IPS DF 6.9 (cell line): Measurements from ENCODE around the gene SNRNP200.
"Not testable (repeated sequence)": the region's sequence is repeated elsewhere in the genome, so short reads cannot be mapped to it uniquely, and the experiment has no call there.

ENCODE experiments used
- DNase-seq: peaks from one replicate; pipeline ENCODE4 v3.0.0-alpha.2; 2013; ENCODE audit warnings: low read depth, low spot score
- H3K27ac ChIP-seq: one replicate; pipeline ENCODE4 v1.5.1; 2013; ENCODE audit warnings: low read length, control low read depth
- H3K27me3 ChIP-seq: 2 replicates; pipeline ENCODE4 v1.6.1; 2013; ENCODE audit warnings: mild to moderate bottlenecking, low read length; ENCODE audit not compliant: control insufficient read depth, insufficient read depth
- H3K36me3 ChIP-seq: 2 replicates; pipeline ENCODE4 v1.6.1; 2013; ENCODE audit warnings: low read length; ENCODE audit not compliant: control insufficient read depth, insufficient read depth
- H3K4me1 ChIP-seq: 2 replicates; pipeline ENCODE4 v1.6.1; 2013; ENCODE audit warnings: low read length; ENCODE audit not compliant: control insufficient read depth, insufficient read depth
- H3K4me3 ChIP-seq: 2 replicates; pipeline ENCODE4 v1.5.1; 2013; ENCODE audit warnings: mild to moderate bottlenecking, low read length
- H3K9me3 ChIP-seq: 2 replicates; pipeline ENCODE4 v1.6.1; 2013; ENCODE audit warnings: low read length, inconsistent platforms; ENCODE audit not compliant: control insufficient read depth, insufficient read depth
- WGBS: extraction: QIAGEN DNeasy Blood & Tissue Kit; methylation state at CpG from one replicate; pipeline ENCODE4 v1.1.7; 2013; ENCODE audit warnings: mixed read lengths, missing lambda C conversion rate; ENCODE audit not compliant: insufficient read length, insufficient coverage; 5-methylcytosine and 5-hydroxymethylcytosine counted together

The SNRNP200 gene

DNA sequence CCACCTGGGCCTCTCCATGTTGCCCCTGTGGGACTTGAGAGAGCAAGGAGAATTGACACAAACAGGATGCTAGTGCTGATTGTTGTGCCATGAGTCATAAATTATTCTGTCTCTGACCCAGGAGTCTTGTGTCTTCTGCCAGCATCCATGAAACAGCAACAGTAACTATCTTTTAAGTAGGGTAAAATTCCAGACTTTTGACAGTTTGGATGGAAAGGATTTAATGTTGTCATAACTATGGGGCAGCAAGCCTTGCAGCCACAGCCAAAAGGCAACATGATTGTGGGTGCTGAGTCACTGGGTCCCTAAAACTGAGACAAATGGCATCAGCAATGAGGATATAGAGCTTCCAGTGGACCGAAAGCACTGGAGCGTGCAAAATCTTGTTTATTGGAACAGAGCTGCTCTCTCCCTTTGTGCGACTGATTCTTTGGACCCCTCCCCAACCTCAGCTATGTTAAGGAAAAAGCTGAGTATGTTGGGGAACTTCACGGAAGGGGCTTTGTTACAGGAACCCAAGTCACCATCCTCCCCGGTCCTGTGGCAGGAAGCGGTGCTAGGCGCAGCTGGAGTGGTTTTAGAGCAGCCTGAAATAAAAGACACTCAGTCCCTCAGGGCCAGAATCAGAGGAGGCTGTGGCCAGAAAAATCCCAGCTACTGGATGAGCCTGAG lies 10.2 kb upstream of the SNRNP200 start:
- no peaks in the 10 kb centered on the region for H3K4me1 ChIP-seq
- no peaks in the 10 kb centered on the region for H3K9me3 ChIP-seq
- peaks cover 2% of the 10 kb centered on the region for H3K27me3 ChIP-seq
- H3K27ac ChIP-seq = no peak overlapping the region
- no peak for DNase-seq
- H3K36me3 ChIP-seq = no peaks in the 10 kb centered on the region
- no peak overlapping the region for H3K4me3 ChIP-seq
- no CpG with 5 or more reads among the region's 7 CpGs for WGBS

DNA sequence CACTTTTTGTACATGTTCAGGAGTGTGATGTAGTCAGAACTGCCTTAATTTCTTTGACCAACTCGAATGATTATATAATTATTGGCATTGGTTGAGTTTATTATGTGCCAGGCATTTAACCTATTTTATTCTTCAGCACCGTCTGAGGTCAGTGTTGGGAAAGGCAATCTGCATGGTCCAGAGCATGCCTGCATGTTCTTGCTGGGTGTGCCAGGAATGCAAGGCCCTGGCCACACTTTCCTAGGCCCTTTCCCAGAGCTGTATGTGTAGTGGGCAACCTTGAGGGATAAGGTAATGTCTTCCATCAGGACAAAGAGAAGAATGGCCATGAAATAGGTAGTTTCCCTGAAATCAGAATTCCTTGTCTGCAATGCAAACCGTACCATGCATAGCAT lies 9.7 kb upstream of the SNRNP200 start:
- no CpG with 5 or more reads among the region's 3 CpGs for WGBS
- no peak for DNase-seq
- peaks cover 2% of the 10 kb centered on the region; the same call in 1 of the 2 replicates for H3K27me3 ChIP-seq
- H3K4me3 ChIP-seq = no peak overlapping the region
- no peaks in the 10 kb centered on the region for H3K4me1 ChIP-seq
- H3K27ac ChIP-seq = no peak overlapping the region
- no peaks in the 10 kb centered on the region for H3K9me3 ChIP-seq
- no peaks in the 10 kb centered on the region for H3K36me3 ChIP-seq

DNA sequence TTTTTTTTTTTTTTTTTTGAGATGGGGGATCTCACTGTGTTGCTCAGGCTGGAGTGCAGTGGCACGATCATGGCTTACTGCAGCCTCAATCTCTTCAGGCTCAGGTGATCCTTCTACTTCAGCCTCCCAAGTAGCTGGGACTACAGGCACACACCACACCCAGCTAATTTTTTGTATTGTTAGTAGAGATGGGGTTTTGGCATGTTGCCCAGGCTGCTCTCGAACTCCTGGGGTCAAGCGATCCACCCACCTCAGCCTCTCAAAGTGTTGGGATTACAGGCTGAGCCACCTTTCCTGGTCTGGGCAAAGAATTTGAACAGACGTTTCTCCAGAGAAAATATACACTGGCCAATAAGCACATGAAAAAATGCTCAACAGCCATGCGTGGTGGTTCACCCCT lies 2.9 kb upstream of the SNRNP200 start:
- Histone ChIP-seq H3K4me3 (no peak overlapping the region), H3K36me3 (peaks cover under 1% of the 10 kb centered on the region; the same call in 1 of the 2 replicates), H3K9me3 (no peaks in the 10 kb centered on the region), H3K4me1 (no peaks in the 10 kb centered on the region), H3K27me3 (no peaks in the 10 kb centered on the region), H3K27ac (no peak overlapping the region)
- no peak for DNase-seq
- WGBS = no CpG with 5 or more reads among the region's 5 CpGs

DNA sequence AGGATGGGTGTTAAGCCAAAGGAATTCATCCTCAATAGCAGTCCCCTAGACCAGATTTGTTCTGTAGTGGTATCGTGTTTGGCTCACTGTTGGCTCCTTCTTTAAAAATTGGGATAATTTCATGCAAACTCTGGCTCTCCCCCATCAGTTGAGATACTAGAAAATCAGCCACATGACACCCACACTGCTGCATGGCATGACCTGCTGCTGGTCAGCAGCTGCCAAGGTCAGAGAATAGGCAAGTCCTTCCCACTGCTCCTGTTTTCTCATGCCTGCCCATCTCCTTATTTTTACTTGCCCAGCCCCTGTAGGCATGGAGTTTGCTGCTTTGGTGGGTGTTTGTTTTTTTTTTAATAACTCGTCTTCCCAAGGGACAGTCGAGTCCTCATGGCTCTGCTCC lies 1.0 kb upstream of the SNRNP200 start:
- H3K36me3 ChIP-seq = peaks cover 13% of the 10 kb centered on the region; the same call in 1 of the 2 replicates
- WGBS = no CpG with 5 or more reads among the region's 3 CpGs
- no peaks in the 10 kb centered on the region for H3K4me1 ChIP-seq
- no peaks in the 10 kb centered on the region for H3K27me3 ChIP-seq
- no peaks in the 10 kb centered on the region for H3K9me3 ChIP-seq
- H3K4me3 ChIP-seq = peak overlapping the region; percentile 87; the same call in 1 of the 2 replicates
- DNase-seq = no peak
- H3K27ac ChIP-seq = no peak overlapping the region

DNA sequence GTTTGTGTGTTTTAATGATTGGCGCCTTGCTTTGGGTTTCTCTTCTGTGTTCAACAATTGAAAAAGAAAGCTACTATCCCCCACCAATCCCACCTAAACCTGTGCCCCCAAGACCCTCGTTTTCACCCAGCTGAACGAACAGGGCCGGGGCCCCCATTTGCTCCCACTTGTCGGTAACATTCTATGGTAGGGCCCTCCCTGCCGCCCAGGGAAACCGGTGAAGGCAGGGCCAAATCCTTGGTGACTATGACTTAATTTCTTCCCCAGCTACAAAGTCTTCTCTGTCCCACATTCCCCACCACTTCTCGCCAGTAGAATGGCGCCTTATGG lies 598 bp upstream of the SNRNP200 start:
- no CpG with 5 or more reads among the region's 9 CpGs for WGBS
- H3K36me3 ChIP-seq = peaks cover 14% of the 10 kb centered on the region; the same call in 1 of the 2 replicates
- H3K4me3 ChIP-seq = peak overlapping the region; percentile 87; the same call in 1 of the 2 replicates
- no peaks in the 10 kb centered on the region for H3K9me3 ChIP-seq
- DNase-seq = no peak
- no peaks in the 10 kb centered on the region for H3K4me1 ChIP-seq
- H3K27me3 ChIP-seq = no peaks in the 10 kb centered on the region
- no peak overlapping the region for H3K27ac ChIP-seq

DNA sequence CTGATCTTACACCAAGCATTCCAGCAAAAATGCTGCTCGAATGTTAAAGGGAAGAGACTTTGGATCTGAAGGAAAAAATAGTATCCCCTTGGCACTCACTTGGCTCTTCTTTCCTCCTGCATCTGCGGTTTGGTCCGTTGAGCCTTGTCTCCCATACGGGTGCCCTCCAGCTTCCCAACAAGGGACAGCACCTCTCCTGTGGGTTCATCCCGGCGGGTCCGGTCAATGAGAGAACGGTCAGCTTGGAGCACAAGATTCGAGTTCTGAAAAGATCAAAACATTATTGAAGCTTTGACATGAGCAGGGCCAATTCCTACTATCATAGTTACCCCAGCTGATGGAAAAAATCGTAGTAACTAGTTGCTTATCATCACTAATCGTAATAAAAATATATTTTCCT lies 740 bp downstream of the SNRNP200 start:
- no peak for DNase-seq
- H3K4me1 ChIP-seq = no peaks in the 10 kb centered on the region
- H3K27ac ChIP-seq = no peak overlapping the region
- no CpG with 5 or more reads among the region's 11 CpGs for WGBS
- H3K9me3 ChIP-seq = no peaks in the 10 kb centered on the region
- peaks cover 14% of the 10 kb centered on the region; the same call in 1 of the 2 replicates for H3K36me3 ChIP-seq
- peak overlapping the region; percentile 87 for H3K4me3 ChIP-seq
- no peaks in the 10 kb centered on the region for H3K27me3 ChIP-seq

DNA sequence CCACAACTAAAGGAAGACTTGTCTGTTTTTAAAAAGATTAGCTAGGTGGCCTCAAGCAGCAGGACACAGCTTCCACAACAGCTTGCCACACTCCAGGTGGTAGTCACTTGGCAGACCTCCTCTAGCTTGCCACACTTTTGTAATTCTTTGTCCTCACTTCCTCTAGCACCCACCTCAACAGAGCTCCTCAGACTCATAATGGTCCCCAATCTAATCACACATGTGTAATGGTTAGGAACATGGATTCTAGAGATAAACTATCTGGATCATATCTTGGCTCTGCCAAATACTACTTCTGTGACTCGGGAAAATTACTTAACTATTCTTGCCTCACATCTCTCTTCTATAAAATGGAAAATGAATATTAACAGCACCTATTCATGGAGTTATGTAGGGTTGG lies 3.5 kb downstream of the SNRNP200 start:
- H3K27ac ChIP-seq = no peak overlapping the region
- H3K4me1 ChIP-seq = no peaks in the 10 kb centered on the region
- no peaks in the 10 kb centered on the region for H3K27me3 ChIP-seq
- no CpG with 5 or more reads among the region's 1 CpG for WGBS
- no peaks in the 10 kb centered on the region for H3K9me3 ChIP-seq
- H3K4me3 ChIP-seq = no peak overlapping the region
- DNase-seq = no peak
- H3K36me3 ChIP-seq = peaks cover 36% of the 10 kb centered on the region

DNA sequence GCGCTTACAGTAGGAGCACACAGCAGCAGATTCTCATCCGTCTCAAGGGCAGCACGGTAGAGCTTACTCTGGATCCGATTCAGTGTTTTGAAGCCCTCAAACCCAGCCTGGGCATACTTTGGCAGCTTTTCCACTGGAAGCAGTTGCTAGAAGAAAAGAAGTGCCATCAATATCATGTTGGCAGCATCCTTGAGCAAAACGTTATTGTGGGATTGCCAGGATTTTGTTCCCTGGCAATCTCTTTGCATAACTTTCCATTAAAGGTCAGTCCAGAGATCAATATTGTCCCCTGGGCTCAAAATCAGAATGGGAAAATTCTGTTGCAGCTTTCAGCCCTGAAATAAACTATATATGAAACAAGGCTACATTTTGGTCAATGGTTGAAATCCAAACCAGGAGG lies 8.4 kb downstream of the SNRNP200 start:
- H3K36me3 ChIP-seq = peaks cover 49% of the 10 kb centered on the region
- no CpG with 5 or more reads among the region's 5 CpGs for WGBS
- no peaks in the 10 kb centered on the region for H3K4me1 ChIP-seq
- no peak overlapping the region for H3K27ac ChIP-seq
- DNase-seq = no peak
- no peak overlapping the region for H3K4me3 ChIP-seq
- H3K9me3 ChIP-seq = no peaks in the 10 kb centered on the region
- H3K27me3 ChIP-seq = no peaks in the 10 kb centered on the region

DNA sequence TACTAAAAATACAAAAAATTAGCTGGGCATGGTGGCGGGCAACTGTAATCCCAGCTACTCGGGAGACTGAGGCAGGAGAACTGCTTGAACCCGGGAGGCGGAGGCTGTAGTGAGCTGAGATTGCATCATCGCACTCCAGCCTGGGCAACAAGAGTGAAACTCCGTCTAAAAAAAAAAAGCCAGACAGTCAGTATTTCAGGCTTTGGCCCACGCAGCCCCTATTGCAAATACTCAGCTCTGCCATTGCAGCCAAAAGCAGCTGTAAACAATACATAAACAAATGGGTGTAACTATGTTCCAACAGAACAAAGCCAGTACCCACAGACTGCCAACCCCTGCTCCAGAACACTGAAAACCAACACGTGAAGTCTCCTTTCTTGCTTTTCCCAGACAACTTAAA lies 11.1 kb downstream of the SNRNP200 start:
- no CpG with 5 or more reads among the region's 8 CpGs for WGBS
- DNase-seq, H3K4me1 ChIP-seq, H3K9me3 ChIP-seq, H3K27ac ChIP-seq, H3K27me3 ChIP-seq, H3K4me3 ChIP-seq: not testable (repeated sequence)
- peaks cover 64% of the 10 kb centered on the region for H3K36me3 ChIP-seq

DNA sequence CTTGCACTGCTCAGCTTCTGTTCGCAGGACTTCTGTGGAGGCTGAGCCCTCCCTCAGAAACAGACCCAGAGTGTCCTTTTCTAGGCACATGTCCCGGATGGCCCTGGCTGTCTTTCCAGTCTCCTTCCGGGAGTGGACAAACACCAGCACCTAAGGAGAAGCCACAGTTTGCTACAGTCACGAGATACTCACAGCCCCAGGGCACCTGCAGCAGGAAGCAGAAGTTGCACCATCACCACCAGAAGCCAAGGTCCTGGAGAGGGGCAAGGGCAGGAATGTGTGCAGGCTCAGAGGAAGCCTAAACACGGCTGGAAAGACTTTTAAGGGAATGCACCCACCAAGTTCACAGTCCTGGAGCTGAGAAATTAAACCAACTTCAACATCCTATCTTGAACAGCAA lies 13.6 kb downstream of the SNRNP200 start:
- no peak for DNase-seq
- H3K36me3 ChIP-seq = peaks cover 63% of the 10 kb centered on the region
- H3K27me3 ChIP-seq = no peaks in the 10 kb centered on the region
- no CpG with 5 or more reads among the region's 5 CpGs for WGBS
- H3K27ac ChIP-seq = no peak overlapping the region
- no peaks in the 10 kb centered on the region for H3K4me1 ChIP-seq
- no peak overlapping the region for H3K4me3 ChIP-seq
- H3K9me3 ChIP-seq = no peaks in the 10 kb centered on the region

DNA sequence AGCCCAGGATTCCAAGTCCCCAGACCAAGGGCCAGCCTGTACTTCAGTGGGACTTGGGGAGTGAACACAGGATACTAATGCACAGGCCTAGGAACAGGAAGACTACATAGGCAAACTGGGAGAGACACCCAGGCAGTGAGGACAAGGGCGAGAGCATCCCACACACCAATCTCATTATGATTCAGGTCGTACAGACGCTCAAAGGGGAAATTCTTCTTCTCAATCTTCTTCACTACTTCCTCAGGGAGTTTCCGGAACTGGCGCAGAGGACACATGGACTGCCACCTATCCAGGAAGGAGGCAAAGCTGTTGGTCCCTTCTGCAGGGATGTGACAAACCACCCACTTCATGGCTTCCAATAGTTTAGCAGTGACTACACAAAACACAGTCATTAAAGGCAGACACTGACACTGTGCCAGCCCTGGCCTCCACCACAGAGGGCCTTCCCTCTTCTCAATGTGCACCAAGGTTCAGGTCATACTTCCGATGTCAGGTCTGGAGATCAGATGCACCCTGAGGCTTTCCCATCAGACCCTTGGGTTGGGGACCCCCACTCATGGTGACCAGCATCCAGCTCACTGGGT lies 18.0 kb downstream of the SNRNP200 start:
- Histone ChIP-seq H3K9me3 (no peaks in the 10 kb centered on the region), H3K4me3 (no peak overlapping the region), H3K4me1 (no peaks in the 10 kb centered on the region), H3K27me3 (no peaks in the 10 kb centered on the region), H3K36me3 (peaks cover 82% of the 10 kb centered on the region), H3K27ac (no peak overlapping the region)
- DNase-seq = no peak
- no CpG with 5 or more reads among the region's 6 CpGs for WGBS
